NCI-H226 (cell line): ENCODE measurements around the gene SLC12A7.

Source experiments
- DNase-seq: peaks from one replicate; pipeline ENCODE4 v3.0.0-alpha.2; 2015

The SLC12A7 gene

DNA sequence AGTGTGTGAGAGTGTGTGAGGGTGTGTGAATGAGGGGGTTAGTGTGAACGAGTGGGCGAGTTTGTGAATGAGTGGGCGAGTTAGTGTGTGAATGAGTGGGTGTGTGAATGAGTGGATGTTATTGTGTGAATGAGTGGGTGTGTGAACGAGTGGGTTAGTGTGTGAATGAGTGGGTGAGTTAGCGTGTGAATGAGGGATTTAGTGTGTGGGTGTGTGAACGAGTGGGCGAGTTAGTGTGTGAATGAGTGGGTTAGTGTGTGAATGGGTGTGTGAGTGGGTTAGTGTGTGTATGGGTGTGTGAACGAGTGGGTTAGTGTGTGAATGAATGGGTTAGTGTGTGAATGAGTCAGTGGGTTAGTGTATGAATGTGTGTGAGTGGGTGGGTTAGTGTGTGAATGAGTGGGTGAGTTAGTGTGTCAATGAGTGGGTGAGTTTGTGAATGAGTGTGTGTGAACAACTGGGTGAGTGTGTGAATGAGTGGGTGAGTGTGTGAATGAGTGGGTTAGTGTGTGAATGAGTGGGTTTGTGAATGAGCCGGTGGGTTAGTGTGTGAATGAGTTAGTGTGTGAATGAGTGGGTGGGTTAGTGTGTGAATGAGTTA, 65.8 kb downstream of the SLC12A7 start:
- no peak for DNase-seq

DNA sequence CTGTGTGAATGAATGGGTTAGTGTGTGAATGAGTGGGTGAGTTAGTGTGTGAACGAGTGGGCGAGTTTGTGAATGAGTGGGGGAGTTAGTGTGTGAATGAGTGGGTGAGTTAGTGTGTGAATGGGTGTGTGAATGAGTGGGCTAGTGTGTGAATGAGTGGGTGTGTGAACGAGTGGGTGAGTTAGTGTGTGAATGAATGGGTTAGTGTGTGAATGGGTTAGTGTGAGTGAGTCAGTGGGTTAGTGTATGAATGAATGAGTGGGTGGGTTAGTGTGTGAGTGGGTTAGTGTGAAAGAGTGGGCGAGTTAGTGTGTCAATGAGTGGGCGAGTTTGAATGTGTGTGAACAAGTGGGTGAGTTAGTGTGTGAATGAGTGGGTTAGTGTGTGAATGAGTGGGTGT, 67.7 kb downstream of the SLC12A7 start:
- DNase-seq = no peak

DNA sequence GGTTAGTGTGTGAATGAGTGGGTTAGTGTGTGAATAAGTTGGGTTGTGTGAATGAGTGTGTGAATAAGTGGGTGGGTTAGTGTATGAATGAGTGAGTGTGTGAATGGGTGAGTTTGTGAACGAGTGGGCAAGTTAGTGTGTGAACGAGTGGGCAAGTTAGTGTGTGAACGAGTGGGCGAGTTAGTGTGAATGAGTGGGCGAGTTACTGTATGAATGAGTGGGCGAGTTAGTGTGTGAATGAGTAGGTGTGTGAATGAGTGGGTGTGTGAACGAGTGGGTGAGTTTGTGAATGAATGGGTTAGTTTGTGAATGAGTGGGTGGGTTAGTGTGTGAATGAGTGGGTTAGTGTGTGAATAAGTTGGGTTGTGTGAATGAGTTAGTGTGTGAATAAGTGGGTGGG, 68.5 kb downstream of the SLC12A7 start:
- no peak for DNase-seq

DNA sequence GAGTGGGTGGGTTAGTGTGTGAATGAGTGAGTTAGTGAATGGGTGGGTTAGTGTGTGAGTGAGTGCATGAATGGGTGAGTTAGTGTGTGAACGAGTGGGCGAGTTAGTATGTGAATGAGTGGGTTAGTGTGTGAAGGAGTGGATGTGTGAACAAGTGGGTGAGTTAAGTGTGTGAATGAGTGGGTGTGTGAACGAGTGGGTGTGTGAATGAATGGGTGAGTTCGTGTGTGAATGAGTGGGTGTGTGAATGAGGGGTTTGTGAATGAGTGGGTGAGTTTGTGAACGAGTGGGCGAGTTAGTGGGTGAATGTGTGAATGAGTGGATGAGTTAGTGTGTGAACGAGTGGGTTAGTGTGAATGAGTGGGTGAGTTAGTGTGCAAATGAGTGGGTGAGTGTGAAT, 69.2 kb downstream of the SLC12A7 start:
- DNase-seq = no peak

DNA sequence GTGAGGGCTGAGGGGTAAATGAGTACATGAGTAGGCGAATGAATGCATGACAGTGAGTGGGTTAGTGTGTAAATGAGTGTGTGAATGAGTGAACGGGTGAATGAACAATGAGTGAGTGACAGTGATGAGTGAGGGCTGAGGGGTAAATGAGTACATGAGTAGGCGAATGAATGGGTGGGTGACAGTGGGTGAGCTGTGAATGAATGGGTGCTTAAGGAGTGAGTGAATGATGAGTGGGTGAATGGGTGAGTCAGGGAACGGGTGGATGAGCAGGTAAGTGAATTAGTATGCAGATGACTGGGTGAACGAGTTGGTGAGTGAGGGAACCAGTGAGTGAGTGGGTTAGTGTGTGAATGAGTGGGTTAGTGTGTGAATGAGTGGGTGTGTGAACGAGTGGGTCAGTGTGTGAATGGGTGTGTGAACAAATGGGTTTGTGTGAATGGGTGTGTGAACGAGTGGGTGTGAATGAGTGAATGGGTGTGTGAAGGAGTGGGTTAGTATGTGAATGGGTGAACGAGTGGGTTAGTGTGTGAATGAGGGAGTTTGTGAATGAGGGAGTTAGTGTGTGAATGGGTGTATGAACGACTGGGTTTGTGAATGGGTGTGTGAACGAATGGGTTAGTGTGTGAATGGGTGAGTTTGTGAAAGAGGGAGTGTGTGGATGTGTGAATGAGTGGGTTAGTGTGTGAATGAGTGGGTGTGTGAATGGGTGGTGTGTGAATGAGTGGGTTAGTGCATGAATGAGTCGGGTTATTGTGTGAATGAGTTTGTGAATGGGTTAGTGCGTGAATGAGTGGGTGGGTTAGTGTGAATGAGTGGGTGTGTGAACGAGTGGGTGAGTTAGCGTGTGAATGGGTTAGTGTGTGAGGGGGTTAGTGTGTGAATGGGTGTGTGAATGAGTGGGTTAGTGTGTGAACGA, 70.4 kb downstream of the SLC12A7 start:
- DNase-seq = no peak

DNA sequence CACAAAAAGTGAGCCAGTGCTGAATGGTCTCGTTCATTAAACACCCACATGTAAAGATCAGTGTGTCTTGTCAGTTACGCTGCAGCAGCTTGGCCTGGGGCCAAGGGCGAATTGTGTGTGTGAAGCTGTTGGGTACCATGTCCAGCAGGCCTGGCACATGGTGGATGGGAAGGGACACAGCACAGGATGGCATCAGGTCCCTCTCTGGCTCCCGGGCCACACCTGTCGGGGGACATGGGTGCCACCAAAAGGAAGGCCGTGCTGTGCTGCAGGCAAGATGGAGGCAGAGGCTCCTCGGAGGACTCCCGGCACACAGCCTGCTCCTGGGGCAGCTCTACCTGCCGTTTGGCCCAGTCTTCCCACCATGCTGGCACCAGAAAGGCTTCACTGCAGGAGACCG, 71.3 kb downstream of the SLC12A7 start:
- DNase-seq = no peak

DNA sequence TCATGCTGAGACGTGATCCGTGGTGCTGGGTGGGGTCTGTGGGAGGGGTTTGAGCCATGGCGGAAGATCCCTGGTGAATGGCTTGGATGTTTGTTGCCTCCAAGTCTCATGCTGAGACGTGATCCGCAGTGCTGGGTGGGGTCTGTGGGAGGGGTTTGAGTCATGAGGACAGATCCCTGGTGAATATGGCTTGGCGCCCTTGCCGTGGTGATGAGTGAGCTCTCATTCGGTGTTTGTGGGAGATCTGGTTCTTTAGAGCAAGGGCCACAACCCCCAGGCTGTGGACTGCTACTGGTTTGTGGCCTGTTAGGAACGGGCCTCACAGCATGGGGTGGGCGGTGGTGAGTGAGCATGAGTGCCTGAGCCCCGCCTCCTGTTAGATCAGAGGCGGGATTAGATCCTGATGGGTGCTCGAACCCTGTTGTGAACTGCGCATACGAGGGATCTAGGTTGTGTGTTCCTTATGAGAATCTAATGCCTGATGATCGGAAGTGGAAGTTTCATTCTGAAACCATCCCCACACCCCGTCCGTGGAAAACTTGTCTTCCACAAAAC, 72.1 kb downstream of the SLC12A7 start:
- no peak for DNase-seq

DNA sequence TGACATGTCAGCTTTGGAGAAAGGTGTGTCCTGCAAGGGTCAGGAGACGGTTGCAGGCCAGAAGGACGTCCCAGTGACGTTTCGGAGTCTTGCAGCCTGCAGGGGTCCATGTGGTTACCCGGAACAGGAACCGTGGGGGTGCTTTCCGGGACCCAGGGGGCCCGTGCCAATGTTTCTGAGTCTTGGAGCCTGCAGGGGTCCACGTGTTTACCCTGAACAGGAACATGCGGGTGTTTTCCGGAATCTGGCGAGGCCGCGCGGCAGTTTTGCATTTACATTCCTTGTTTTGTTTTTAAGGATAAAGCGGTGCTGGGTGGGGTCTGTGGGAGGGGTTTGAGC, 72.7 kb downstream of the SLC12A7 start:
- DNase-seq = no peak

DNA sequence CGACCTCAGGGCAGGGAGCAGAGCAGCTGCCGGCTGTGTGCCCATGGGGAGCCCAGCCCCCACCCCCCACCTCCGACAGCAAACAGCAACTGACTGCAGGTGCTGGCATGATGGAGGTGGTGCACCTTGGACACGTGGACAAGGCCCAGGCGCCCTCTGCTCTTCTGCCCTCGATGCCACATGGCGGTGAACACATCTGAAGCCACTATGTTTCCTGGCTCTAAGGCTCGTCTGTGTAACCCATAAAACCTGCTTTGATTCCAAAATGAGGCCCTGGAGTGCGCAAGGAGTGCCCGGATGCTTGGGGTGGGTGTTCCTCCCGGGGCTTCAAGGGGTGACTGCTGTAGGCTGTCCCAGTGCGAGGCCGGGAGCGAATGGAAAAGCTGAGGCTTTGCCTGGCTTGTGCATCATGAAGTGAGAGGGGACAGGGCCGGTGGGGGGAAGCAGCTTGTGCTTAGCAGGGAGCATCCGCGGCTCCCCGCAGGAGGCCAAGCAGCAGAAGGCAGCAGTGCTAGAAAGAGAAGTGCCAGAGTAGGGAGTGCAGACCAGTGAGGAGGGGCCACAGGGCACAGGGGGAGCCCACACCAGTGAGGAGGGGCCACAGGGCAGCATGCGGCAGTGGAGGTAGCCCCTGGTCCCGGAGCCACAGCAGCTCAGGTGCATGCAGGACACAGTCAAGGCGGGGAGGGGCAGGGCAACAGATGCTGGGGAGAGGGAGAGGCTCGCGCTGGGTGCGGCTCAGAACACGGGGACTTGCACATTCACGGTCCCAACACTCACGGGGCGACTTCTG, 73.2 kb downstream of the SLC12A7 start:
- no peak for DNase-seq

DNA sequence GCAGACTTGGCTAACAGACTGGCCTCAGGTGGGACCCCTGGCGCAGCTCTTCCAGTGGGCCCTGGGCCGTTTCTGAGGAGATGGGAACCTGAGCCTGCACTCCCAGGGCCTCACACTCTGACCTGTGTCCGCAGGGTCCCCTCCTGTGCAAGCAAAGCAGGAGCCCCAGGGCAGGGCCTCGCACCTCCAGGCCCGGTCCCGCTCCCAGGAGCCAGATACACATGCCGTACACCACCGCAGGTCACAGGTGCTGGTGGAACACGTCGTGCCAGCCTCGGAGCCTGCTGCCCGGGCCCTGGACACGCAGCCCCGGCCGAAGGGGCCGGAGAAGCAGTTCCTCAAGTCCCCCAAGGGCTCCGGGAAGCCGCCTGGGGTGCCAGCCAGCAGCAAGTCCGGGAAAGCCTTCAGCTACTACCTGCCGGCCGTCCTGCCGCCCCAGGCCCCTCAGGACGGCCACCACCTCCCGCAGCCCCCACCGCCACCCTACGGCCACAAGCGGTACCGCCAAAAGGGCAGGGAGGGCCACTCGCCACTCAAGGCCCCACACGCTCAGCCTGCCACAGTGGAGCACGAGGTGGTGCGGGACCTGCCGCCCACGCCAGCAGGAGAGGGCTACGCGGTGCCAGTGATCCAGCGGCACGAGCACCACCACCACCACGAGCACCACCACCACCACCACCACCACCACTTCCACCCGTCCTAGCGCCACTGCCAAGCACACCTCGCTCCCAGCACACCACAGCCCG, 74.0 kb downstream of the SLC12A7 start:
- no peak for DNase-seq

DNA sequence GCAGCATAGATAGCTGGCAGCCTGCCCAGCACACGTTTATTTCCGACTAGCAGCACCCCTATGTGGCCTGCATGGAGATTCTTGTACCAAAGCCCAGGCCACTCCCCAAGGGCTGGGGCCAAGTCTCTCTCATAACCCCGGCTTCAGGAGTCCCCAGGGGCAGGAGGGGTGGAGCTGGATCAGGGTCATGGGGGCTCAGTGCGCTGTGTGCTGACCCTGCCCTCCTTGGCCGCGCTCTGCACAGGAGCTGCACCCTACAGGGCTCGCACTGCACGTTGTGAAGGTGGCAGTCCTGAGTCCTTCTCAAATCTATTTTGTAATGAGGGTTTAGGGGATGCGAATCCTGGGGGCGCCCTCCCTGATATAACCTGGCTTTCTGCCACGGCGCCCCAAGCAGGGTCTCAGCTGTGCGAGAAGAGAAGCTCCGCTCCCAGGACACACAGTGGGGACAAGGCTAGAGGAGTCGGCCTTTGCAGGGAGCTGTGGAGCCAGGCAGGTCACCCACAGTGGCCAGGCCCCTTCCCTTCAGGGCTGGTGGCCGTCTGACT, 74.7 kb downstream of the SLC12A7 start:
- DNase-seq = no peak

DNA sequence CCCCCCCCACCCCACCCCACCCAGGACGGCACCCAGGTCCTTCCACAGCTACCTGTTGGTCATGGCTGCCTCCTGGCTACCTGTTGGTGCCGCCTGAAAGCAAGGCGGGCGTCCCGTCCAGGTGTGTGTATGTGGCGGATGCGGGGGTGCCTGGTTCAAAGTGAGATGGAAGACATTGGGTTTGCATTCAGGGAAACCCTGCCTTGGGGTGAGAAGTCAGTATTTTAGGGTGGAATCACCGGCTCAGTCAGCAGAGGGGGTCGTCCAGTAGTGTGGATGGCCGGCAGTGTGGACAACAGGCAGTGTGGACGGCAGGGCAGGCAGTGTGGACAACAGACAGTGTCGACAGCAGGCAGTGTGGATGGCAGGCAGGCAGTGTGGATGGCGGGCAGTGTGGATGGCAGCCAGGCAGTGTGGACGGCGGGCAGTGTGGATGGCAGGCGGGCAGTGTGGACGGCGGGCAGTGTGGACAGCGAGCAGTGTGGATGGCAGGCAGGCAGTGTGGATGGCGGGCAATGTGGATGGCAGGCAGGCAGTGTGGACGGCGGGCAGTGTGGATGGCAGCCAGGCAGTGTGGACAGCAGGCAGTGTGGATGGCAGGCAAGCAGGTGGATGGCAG, 75.2 kb downstream of the SLC12A7 start:
- DNase-seq = no peak

DNA sequence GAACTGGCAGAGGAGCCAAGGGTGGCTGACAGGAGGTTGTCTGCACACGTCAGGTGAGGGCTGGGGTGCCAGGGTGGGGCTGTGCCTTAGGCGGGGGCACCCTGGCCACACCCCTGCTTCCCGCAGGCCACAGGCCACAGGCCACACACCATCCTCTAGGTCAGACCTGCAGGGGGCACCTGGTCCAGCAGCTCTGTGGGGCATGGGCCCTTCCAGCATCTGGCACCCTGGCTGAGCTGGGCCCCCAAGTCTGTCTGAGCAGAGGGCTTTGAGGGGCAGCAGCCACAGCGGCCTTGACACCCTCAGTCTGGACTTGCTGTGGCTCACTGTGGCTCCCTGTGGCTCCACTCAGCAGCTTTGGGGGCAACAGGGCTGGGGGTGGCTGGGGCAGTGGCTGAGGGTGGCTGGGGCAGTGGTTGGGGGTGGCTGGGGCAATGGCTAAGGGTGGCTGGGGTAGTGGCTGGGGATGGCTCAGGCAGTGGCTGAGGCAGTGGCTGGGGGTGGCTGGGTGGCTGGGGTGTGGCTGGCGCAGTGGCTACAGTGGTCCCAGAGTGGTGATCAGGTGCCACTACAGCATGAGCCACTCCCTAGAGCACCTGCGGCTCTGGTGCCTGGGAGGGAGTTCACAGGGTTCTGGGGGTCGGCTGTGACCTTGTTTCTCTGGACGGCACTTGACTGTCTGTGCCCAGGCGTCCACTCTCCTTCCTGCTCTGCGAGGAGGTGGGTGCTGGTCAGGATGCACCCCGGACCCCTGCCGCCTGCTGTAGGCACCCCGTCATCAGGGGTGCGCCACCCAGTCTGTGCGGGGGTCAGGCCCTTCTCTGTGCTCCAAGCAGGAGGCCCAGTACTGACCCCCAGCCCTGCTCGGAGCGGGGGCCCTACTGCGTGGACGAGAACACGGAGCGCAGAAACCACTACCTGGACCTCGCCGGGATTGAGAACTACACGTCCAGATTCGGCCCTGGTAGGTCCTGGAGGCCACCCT, 76.2 kb downstream of the SLC12A7 start:
- DNase-seq = no peak

DNA sequence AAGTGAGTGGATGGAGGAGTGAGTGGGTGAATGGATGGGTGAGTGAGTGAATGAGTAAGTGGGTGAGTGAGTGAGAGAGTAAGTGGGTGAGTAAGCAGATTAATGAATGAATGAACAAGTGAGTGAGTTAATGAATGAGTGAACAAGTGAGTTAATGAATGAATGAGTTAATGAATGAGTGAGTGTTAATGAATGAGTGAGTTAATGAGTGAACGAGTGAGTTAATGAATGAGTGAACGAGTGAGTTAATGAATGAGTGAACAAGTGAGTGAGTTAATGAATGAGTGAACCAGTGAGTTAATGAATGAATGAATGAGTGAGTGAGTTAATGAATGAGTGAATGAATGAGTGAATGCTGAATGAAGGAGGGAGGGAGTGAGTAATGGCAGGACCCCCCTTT, 76.9 kb downstream of the SLC12A7 start:
- DNase-seq = no peak

DNA sequence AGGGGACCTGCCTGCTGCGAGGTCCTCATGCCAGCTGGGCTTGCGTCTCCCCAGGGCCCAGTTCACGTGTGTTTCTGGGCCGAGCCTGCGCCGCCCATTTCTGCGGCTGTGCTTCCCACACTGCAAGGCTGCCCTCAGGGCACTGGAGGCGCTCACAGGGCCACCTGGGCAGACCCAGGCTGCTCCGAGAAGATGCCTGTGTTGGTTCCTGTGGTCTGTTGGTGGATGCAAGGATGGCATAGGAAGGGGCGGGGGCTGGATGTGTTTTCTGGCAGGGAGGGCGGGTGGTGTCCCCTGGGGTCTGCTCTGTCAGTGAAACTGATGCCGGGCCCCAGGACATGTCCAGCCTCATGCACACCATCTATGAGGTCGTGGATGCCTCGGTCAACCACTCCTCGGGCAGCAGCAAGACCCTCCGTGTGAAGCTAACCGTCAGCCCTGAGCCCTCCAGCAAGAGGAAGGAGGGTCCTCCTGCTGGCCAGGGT, 77.4 kb downstream of the SLC12A7 start:
- no peak for DNase-seq

DNA sequence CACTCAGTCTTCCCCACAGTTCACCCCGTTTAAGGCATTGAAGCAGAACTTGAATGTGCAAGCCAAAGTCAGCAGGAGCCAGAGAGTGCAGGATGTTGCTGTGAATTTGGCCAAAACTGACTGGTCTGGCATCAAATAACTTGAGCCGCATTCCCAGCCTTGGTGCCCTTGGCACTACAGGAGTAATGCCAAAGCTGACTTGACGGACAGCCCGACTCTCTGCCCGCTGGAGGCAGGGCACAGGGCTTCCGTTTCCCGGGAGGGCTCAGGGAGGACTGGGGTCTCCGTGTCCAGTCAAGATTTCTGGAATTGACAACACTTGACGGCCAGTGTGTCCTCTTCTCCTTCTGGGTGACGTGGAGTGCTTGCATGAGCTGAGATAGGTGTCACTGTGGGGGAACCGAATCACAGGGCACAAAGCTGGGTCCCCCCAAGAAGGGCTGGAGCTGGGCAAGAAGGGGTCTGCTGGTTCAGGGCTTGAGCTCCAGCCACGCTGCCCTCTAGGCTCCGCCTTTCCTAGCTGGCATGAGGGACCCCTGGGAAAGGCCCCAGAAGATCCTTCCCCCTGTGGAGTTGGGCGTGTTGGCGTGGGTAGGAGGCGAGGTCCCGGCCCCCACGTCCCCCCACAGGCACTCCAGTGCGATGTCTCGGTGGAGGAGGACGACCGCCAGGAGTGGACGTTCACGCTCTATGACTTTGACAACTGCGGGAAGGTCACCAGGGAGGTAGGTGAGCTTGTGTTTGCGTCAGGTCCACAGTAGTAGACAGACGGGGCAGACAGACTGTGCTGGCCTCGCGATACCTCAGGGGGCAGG, 78.0 kb downstream of the SLC12A7 start:
- DNase-seq = no peak

DNA sequence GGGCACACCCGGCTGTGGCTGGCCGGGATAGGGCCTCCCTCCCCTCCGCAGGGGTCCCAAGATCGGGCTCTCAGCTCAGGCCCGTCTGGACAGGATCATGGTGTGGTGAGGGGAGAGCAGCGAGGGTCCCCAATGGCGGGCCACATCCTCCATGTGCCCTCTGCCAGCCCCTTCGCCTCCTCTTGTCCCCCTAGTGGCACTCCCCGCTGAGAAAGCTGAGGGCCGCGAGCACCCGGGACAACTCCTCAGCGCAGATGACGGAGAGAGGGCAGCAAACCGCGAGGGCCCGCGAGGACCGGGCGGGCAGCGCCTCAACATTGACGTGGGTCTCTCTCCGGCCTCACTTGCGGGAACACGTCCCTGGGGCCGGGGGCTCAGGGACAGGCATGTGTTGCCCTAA, 78.7 kb downstream of the SLC12A7 start:
- no peak for DNase-seq

DNA sequence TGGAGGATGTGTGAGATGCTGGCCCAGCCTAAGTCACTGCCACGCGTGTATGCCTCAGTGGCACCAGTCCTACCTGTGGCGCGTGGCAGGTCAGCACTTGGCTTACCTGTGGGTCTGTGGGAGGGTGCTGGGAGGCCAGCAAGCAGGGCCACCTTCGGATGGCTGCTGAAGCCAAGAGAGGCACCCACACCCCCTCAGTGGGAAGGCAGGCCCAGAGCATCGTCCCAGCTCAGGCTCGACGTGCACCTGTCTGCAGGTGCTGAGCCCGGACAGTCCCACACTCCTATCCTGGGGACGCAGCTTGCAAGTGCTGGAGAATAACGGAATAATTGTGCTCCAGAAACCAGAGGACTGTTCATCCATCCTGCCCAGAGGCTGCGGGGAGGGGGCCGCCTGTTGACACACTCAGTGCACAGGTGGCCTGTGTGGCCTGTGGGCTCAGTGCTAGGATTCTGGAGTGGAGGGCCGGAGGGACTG, 79.3 kb downstream of the SLC12A7 start:
- no peak for DNase-seq

DNA sequence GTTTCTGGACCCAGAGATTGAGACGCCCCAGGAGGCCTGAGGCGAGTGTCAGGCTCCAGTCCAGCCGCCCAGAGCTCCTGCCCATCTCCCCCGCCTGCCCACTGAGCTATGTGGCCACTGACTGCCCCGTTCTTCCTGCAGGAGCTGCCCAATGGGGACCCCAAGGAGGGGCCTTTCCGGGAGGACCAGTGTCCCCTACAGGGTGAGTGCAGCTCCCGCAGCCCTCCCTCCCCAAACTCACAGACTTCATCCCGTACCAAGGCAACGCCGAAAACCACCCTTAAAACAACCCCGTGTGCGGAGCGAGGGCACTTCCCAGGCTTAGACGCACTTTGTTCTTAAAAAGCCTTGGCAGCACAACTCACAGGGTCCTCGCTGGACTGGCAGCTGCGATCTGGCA, 79.9 kb downstream of the SLC12A7 start:
- no peak for DNase-seq
